Measurements from ENCODE around the gene JPT1. TPM values are rescaled to one million over a fixed set of nuclear protein-coding genes. Genes with fewer than 3 reads are reported as not detected.
A peak's percentile ranks its signal among the peaks of the same experiment; 100 is the strongest.

JPT1 gene
- total RNA-seq, 1 experiment from 2014 or later, result 341 TPM

- TF ChIP-seq, protein P1, sequence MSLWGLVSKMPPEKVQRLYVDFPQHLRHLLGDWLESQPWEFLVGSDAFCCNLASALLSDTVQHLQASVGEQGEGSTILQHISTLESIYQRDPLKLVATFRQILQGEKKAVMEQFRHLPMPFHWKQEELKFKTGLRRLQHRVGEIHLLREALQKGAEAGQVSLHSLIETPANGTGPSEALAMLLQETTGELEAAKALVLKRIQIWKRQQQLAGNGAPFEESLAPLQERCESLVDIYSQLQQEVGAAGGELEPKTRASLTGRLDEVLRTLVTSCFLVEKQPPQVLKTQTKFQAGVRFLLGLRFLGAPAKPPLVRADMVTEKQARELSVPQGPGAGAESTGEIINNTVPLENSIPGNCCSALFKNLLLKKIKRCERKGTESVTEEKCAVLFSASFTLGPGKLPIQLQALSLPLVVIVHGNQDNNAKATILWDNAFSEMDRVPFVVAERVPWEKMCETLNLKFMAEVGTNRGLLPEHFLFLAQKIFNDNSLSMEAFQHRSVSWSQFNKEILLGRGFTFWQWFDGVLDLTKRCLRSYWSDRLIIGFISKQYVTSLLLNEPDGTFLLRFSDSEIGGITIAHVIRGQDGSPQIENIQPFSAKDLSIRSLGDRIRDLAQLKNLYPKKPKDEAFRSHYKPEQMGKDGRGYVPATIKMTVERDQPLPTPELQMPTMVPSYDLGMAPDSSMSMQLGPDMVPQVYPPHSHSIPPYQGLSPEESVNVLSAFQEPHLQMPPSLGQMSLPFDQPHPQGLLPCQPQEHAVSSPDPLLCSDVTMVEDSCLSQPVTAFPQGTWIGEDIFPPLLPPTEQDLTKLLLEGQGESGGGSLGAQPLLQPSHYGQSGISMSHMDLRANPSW (CRISPR knock-in tag; conservative IDR thresholded peaks at IDR 0.05; ENCODE audit: low read depth), result no peak
- TF ChIP-seq TCF7 (CRISPR knock-in tag; IDR thresholded peaks at IDR 0.05; ENCODE audit: low read depth) (no peak), ETV6 (CRISPR knock-in tag; IDR thresholded peaks at IDR 0.05) (peak; percentile 61), GTF2I (CRISPR knock-in tag; conservative IDR thresholded peaks at IDR 0.05) (no peak), ZNF281 (CRISPR knock-in tag; IDR thresholded peaks at IDR 0.05) (peak; percentile 84), ZNF423 (CRISPR knock-in tag; IDR thresholded peaks at IDR 0.05) (no peak), ZBTB21 (CRISPR knock-in tag; IDR thresholded peaks at IDR 0.05; ENCODE audit: borderline replicate concordance) (no peak), ZNF671 (CRISPR knock-in tag; IDR thresholded peaks at IDR 0.05) (no peak; the same call in 1 of the 2 replicates), TEAD4 (CRISPR knock-in tag; IDR thresholded peaks at IDR 0.05) (no peak), HMGA2 (CRISPR knock-in tag; IDR thresholded peaks at IDR 0.05) (no peak), HMGXB4 (CRISPR knock-in tag; IDR thresholded peaks at IDR 0.05) (peak; percentile 61; the same call in 1 of the 2 replicates), MYBL2 (CRISPR knock-in tag; IDR thresholded peaks at IDR 0.05) (peak; percentile 98), ATF1 (CRISPR knock-in tag; IDR thresholded peaks at IDR 0.05) (no peak), PREB (CRISPR knock-in tag; IDR thresholded peaks at IDR 0.05; ENCODE audit: borderline replicate concordance) (peak; percentile 77; the same call in 1 of the 2 replicates), OVOL2 (CRISPR knock-in tag; IDR thresholded peaks at IDR 0.05; ENCODE audit: borderline replicate concordance) (no peak), SP1 (CRISPR knock-in tag; conservative IDR thresholded peaks at IDR 0.05) (peak; percentile 81), CBFB (CRISPR knock-in tag; IDR thresholded peaks at IDR 0.05; ENCODE audit: low read depth) (no peak), GRHL2 (CRISPR knock-in tag; IDR thresholded peaks at IDR 0.05; ENCODE audit: insufficient replicate concordance, severe bottlenecking) (no peak), CREB1 (CRISPR knock-in tag; IDR thresholded peaks at IDR 0.05) (no peak), EMX1 (CRISPR knock-in tag; IDR thresholded peaks at IDR 0.05) (peak; percentile 61; the same call in 1 of the 2 replicates), FOXK1 (CRISPR knock-in tag; IDR thresholded peaks at IDR 0.05) (peak; percentile 58), ZNF396 (CRISPR knock-in tag; IDR thresholded peaks at IDR 0.05; ENCODE audit: borderline replicate concordance) (no peak), CDX4 (CRISPR knock-in tag; IDR thresholded peaks at IDR 0.05; ENCODE audit: borderline replicate concordance) (peak; percentile 78; the same call in 1 of the 2 replicates)
- TF ChIP-seq, protein P2, sequence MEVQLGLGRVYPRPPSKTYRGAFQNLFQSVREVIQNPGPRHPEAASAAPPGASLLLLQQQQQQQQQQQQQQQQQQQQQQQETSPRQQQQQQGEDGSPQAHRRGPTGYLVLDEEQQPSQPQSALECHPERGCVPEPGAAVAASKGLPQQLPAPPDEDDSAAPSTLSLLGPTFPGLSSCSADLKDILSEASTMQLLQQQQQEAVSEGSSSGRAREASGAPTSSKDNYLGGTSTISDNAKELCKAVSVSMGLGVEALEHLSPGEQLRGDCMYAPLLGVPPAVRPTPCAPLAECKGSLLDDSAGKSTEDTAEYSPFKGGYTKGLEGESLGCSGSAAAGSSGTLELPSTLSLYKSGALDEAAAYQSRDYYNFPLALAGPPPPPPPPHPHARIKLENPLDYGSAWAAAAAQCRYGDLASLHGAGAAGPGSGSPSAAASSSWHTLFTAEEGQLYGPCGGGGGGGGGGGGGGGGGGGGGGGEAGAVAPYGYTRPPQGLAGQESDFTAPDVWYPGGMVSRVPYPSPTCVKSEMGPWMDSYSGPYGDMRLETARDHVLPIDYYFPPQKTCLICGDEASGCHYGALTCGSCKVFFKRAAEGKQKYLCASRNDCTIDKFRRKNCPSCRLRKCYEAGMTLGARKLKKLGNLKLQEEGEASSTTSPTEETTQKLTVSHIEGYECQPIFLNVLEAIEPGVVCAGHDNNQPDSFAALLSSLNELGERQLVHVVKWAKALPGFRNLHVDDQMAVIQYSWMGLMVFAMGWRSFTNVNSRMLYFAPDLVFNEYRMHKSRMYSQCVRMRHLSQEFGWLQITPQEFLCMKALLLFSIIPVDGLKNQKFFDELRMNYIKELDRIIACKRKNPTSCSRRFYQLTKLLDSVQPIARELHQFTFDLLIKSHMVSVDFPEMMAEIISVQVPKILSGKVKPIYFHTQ (CRISPR knock-in tag; IDR thresholded peaks at IDR 0.05), result 0 out of 2 replicates have a peak, but pooled peaks have one; percentile 33
- TF ChIP-seq, protein P3, sequence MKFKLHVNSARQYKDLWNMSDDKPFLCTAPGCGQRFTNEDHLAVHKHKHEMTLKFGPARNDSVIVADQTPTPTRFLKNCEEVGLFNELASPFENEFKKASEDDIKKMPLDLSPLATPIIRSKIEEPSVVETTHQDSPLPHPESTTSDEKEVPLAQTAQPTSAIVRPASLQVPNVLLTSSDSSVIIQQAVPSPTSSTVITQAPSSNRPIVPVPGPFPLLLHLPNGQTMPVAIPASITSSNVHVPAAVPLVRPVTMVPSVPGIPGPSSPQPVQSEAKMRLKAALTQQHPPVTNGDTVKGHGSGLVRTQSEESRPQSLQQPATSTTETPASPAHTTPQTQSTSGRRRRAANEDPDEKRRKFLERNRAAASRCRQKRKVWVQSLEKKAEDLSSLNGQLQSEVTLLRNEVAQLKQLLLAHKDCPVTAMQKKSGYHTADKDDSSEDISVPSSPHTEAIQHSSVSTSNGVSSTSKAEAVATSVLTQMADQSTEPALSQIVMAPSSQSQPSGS (CRISPR knock-in tag; IDR thresholded peaks at IDR 0.05; ENCODE audit: borderline replicate concordance, low read depth), result no peak
Measured at GRCh38 chr17:75154195-75155106, at the start of gene JPT1 (continued).
